Gastrocnemius medialis (tissue), 4 donors: Measurements from ENCODE around the gene R3HDM2.

ENCODE experiments used
- POLR2A ChIP-seq, 2 donors: fragments of 450-650 bp; IDR thresholded peaks; one replicate each; pipeline ENCODE4 v1.6.1; 2017; ENCODE audit warnings: antibody characterized with exemption in 2 of 2, mild to moderate bottlenecking in 2 of 2, moderate library complexity in 2 of 2
- TF ChIP-seq, protein P1 (sequence below), 5 experiments: fragments of 450-650 bp in 3 of 5; fragments of 200-600 bp in 2 of 5; sonication (generic) in 2 of 5; IDR thresholded peaks in 4 of 5; conservative IDR thresholded peaks in 1 of 5; 1 replicate in 4 of 5; 2 replicates in 1 of 5; pipeline ENCODE4 v1.5.1; 2016 to 2019; ENCODE audit warnings: antibody characterized with exemption in 5 of 5, mild to moderate bottlenecking in 3 of 5, moderate library complexity in 3 of 5

- TF ChIP-seq, protein P1, sequence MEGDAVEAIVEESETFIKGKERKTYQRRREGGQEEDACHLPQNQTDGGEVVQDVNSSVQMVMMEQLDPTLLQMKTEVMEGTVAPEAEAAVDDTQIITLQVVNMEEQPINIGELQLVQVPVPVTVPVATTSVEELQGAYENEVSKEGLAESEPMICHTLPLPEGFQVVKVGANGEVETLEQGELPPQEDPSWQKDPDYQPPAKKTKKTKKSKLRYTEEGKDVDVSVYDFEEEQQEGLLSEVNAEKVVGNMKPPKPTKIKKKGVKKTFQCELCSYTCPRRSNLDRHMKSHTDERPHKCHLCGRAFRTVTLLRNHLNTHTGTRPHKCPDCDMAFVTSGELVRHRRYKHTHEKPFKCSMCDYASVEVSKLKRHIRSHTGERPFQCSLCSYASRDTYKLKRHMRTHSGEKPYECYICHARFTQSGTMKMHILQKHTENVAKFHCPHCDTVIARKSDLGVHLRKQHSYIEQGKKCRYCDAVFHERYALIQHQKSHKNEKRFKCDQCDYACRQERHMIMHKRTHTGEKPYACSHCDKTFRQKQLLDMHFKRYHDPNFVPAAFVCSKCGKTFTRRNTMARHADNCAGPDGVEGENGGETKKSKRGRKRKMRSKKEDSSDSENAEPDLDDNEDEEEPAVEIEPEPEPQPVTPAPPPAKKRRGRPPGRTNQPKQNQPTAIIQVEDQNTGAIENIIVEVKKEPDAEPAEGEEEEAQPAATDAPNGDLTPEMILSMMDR (IDR thresholded peaks at IDR 0.05 in 4 of 5, conservative IDR thresholded peaks at IDR 0.05 in 1 of 5): no peak
- TF ChIP-seq POLR2A (IDR thresholded peaks at IDR 0.05): no peak
These were observed 224.9 kb downstream of the R3HDM2 start for GRCh38 chr12:57205931-57206330.
